Liver (tissue), 9 donors: ENCODE measurements around the gene EDA. TPM values are rescaled to one million over a fixed set of nuclear protein-coding genes. Genes with fewer than 3 reads are reported as not detected.

Experiments used
- DNase-seq: peaks from one replicate; pipeline ENCODE4 v3.0.0-alpha.2; 2017; ENCODE audit warnings: low spot score
- H3K27ac ChIP-seq, 2 donors: one replicate each; pipeline ENCODE4 v1.7.0; 2013; ENCODE audit warnings: inconsistent platforms in 2 of 2, low read length in 2 of 2, control low read depth in 1 of 2, low read depth in 1 of 2, mild to moderate bottlenecking in 1 of 2
- H3K27me3 ChIP-seq, 4 donors: one replicate each; pipeline versions ENCODE4 v1.6.1 to v1.7.0; 2013; ENCODE audit warnings: low read length in 3 of 4, inconsistent platforms in 1 of 4, mild to moderate bottlenecking in 1 of 4, moderate library complexity in 1 of 4; ENCODE audit not compliant: control insufficient read depth in 4 of 4, insufficient read depth in 4 of 4
- H3K36me3 ChIP-seq, 4 donors: one replicate each; pipeline versions ENCODE4 v1.6.1 to v1.7.0; 2013; ENCODE audit warnings: low read length in 3 of 4, mild to moderate bottlenecking in 3 of 4, low read depth in 1 of 4, moderate library complexity in 1 of 4; ENCODE audit not compliant: control insufficient read depth in 4 of 4, insufficient read depth in 3 of 4
- H3K4me1 ChIP-seq, 4 donors: one replicate each; pipeline versions ENCODE4 v1.6.1 to v1.7.0; 2013; ENCODE audit warnings: low read length in 3 of 4, mild to moderate bottlenecking in 3 of 4, moderate library complexity in 1 of 4; ENCODE audit not compliant: control insufficient read depth in 4 of 4, insufficient read depth in 4 of 4
- H3K4me3 ChIP-seq, 3 donors: one replicate each; pipeline versions ENCODE4 v1.6.1 to v1.7.0; 2013; ENCODE audit warnings: low read length in 3 of 3, control low read depth in 1 of 3, low read depth in 1 of 3, mild to moderate bottlenecking in 1 of 3
- H3K9ac ChIP-seq, 2 donors: one replicate each; pipeline ENCODE4 v1.7.0; 2013; ENCODE audit warnings: low read length in 2 of 2, mild to moderate bottlenecking in 2 of 2, moderate library complexity in 2 of 2, control low read depth in 1 of 2, low read depth in 1 of 2
- H3K9me3 ChIP-seq, 4 donors: one replicate each; pipeline versions ENCODE4 v1.6.1 to v1.7.0; 2013; ENCODE audit warnings: low read length in 3 of 4; ENCODE audit not compliant: control insufficient read depth in 4 of 4
- EGR1 ChIP-seq, 2 donors: IDR thresholded peaks; 2 replicates each; pipeline ENCODE4 v1.6.1; 2016 to 2018; ENCODE audit warnings: antibody characterized with exemption in 2 of 2, low read depth in 2 of 2
- FOXA2 ChIP-seq: IDR thresholded peaks from 2 replicates; pipeline ENCODE4 v1.6.1; 2016; ENCODE audit warnings: antibody characterized with exemption
- GABPA ChIP-seq, 2 donors: IDR thresholded peaks in 1 of 2; conservative IDR thresholded peaks in 1 of 2; 2 replicates each; pipeline ENCODE4 v1.6.1; 2016; ENCODE audit warnings: antibody characterized with exemption in 2 of 2, mild to moderate bottlenecking in 1 of 2, moderate library complexity in 1 of 2
- HNF4A ChIP-seq, 2 donors: conservative IDR thresholded peaks; 2 replicates each; pipeline ENCODE4 v1.6.1; 2016; ENCODE audit warnings: antibody characterized with exemption in 2 of 2, mild to moderate bottlenecking in 2 of 2
- HNF4G ChIP-seq: IDR thresholded peaks from 2 replicates; pipeline ENCODE4 v1.6.1; 2016; ENCODE audit warnings: antibody characterized with exemption
- NR2F2 ChIP-seq: IDR thresholded peaks from 2 replicates; pipeline ENCODE4 v1.6.1; 2016; ENCODE audit warnings: antibody characterized with exemption
- RAD21 ChIP-seq, 2 donors: IDR thresholded peaks; 2 replicates each; pipeline ENCODE4 v1.6.1; 2016; ENCODE audit warnings: antibody characterized with exemption in 2 of 2, mild to moderate bottlenecking in 2 of 2
- RXRA ChIP-seq, 2 donors: IDR thresholded peaks; 2 replicates each; pipeline ENCODE4 v1.6.1; 2017 to 2018; ENCODE audit warnings: antibody characterized with exemption in 2 of 2, mild to moderate bottlenecking in 1 of 2
- SP1 ChIP-seq: IDR thresholded peaks from 2 replicates; pipeline ENCODE4 v1.6.1; 2018; ENCODE audit warnings: antibody characterized with exemption, mild to moderate bottlenecking
- TAF1 ChIP-seq: conservative IDR thresholded peaks from 2 replicates; pipeline ENCODE4 v1.6.1; 2016; ENCODE audit warnings: antibody characterized with exemption, mild to moderate bottlenecking
- YY1 ChIP-seq: IDR thresholded peaks from 2 replicates; pipeline ENCODE4 v1.6.1; 2016; ENCODE audit warnings: antibody characterized with exemption, mild to moderate bottlenecking
- WGBS: extraction: QIAGEN DNeasy Blood & Tissue Kit; methylation state at CpG from one replicate; pipeline ENCODE4 v1.1.7; 2013; 5-methylcytosine and 5-hydroxymethylcytosine counted together
- polyA plus RNA-seq, 2 donors: library from polyadenylated mRNA; stranded (reverse) in 1 of 2; unstranded in 1 of 2; fragments of 200-250 nt in 1 of 2; fragments of >200 nt in 1 of 2; fragmentation: Nextera tagmentation in 1 of 2; extraction: Ambion mirVana in 1 of 2; gene quantifications; one replicate each; pipeline versions ENCODE4 v1.2.1 to v1.2.3, GENCODE V29; 2013 to 2015
- total RNA-seq, 2 donors: library from RNA; depleted of rRNA; stranded (reverse); fragments of >200 nt; gene quantifications; one replicate each; pipeline ENCODE4 v1.2.3, GENCODE V29; 2014
- TF ChIP-seq, protein P1 (sequence below): IDR thresholded peaks from 2 replicates; pipeline ENCODE4 v1.6.1; 2016; ENCODE audit warnings: antibody characterized with exemption, mild to moderate bottlenecking
- TF ChIP-seq, protein P2 (sequence below): IDR thresholded peaks from 2 replicates; pipeline ENCODE4 v1.6.1; 2016; ENCODE audit warnings: antibody characterized with exemption
- TF ChIP-seq, protein P3 (sequence below): fragments of 150-350 bp; IDR thresholded peaks from 2 replicates; pipeline ENCODE4 v1.5.1; 2017; ENCODE audit warnings: improper control_type of control experiment, low read depth, low read length; ENCODE audit not compliant: missing input control
- TF ChIP-seq, protein P4 (sequence below): IDR thresholded peaks from 2 replicates; pipeline ENCODE4 v1.6.1; 2016; ENCODE audit warnings: antibody characterized with exemption
- TF ChIP-seq, protein P5 (sequence below): IDR thresholded peaks from 2 replicates; pipeline ENCODE4 v1.6.1; 2016; ENCODE audit warnings: antibody characterized with exemption
- donor health status: healthy.
- donor health status: healthy.
- donor health status: healthy.
- donor health status: healthy.
- donor health status: healthy.

EDA gene
- total and polyA plus RNA-seq, 4 donors = 0.39 to 2.6 (median 1.5) TPM

DNA sequence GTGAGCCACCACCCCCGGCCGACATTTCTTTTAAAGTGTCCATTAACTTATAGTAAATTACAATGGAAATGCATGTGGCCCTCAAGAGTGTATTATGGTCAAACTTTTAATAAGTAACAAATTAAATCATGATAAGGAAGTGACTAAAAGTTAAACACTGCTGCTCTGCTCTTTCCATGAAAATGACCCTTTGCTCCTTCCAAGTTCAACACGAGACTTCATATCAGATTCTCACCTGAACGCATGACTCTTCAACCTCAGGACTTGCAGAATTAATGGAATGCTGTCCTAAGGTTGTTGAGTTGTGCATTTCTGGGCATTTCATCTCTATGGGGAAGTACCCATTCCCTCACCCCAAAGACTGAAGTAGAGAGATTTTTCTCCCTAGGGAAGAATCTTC lies 406.7 kb downstream of the EDA start:
- H3K4me1 ChIP-seq = peaks cover 0 to 4% (median under 1%) of the 10 kb centered on the region in 4 donors
- no peaks in the 10 kb centered on the region for H3K9me3 ChIP-seq
- no peak for DNase-seq

DNA sequence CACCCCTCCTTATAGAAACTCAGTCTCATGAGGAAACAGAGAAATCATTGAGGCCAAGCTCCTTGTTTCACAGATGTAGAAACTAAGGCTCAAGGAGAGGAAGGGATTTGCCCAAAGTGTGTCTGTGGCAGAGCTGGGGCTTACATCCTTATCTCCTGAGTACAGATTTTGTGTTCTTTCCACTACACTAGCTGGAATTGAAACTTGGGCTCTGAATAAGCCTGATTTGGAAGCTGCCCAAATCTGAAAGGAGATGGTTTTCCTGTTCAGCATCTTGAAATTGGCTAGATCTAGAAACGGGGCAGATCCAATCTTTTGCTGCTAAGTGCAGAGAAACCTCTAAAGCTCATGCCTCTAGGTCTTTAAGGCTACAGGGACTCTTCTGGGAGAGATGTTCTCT lies 409.6 kb downstream of the EDA start:
- no peak overlapping the region for H3K9ac ChIP-seq
- H3K4me3 ChIP-seq = no peak overlapping the region
- no peak overlapping the region for H3K27ac ChIP-seq
- no peak for TF ChIP-seq HNF4A (conservative IDR thresholded peaks at IDR 0.05)
- TF ChIP-seq, protein P1, sequence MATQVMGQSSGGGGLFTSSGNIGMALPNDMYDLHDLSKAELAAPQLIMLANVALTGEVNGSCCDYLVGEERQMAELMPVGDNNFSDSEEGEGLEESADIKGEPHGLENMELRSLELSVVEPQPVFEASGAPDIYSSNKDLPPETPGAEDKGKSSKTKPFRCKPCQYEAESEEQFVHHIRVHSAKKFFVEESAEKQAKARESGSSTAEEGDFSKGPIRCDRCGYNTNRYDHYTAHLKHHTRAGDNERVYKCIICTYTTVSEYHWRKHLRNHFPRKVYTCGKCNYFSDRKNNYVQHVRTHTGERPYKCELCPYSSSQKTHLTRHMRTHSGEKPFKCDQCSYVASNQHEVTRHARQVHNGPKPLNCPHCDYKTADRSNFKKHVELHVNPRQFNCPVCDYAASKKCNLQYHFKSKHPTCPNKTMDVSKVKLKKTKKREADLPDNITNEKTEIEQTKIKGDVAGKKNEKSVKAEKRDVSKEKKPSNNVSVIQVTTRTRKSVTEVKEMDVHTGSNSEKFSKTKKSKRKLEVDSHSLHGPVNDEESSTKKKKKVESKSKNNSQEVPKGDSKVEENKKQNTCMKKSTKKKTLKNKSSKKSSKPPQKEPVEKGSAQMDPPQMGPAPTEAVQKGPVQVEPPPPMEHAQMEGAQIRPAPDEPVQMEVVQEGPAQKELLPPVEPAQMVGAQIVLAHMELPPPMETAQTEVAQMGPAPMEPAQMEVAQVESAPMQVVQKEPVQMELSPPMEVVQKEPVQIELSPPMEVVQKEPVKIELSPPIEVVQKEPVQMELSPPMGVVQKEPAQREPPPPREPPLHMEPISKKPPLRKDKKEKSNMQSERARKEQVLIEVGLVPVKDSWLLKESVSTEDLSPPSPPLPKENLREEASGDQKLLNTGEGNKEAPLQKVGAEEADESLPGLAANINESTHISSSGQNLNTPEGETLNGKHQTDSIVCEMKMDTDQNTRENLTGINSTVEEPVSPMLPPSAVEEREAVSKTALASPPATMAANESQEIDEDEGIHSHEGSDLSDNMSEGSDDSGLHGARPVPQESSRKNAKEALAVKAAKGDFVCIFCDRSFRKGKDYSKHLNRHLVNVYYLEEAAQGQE = no peak
- TF ChIP-seq RXRA (IDR thresholded peaks at IDR 0.05) = no peak
- TF ChIP-seq NR2F2 = no peak
- TF ChIP-seq YY1 = no peak
- no peak for TF ChIP-seq RAD21 (IDR thresholded peaks at IDR 0.05)
- TF ChIP-seq, protein P2, sequence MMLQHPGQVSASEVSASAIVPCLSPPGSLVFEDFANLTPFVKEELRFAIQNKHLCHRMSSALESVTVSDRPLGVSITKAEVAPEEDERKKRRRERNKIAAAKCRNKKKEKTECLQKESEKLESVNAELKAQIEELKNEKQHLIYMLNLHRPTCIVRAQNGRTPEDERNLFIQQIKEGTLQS = no peak
- H3K27me3 ChIP-seq = no peaks in the 10 kb centered on the region
- peaks cover 0 to 4% (median under 1%) of the 10 kb centered on the region in 4 donors for H3K4me1 ChIP-seq
- no peaks in the 10 kb centered on the region for H3K9me3 ChIP-seq
- 46% methylated on average over 1 of the region's 1 CpG for WGBS
- DNase-seq = no peak
- no peaks in the 10 kb centered on the region for H3K36me3 ChIP-seq

More for the DNA sequence above, 406.7 kb downstream of the EDA start:
- Histone ChIP-seq H3K9ac (no peak overlapping the region), H3K27ac (no peak overlapping the region), H3K36me3 (no peaks in the 10 kb centered on the region), H3K4me3 (no peak overlapping the region), H3K27me3 (no peaks in the 10 kb centered on the region)
- TF ChIP-seq HNF4A (conservative IDR thresholded peaks at IDR 0.05) (peak; percentile 16 to 52), SP1 (no peak), RXRA (IDR thresholded peaks at IDR 0.05) (peak in 1 of 2 donors; percentile 39)
- WGBS = 63% methylated on average over 4 of the region's 4 CpGs

DNA sequence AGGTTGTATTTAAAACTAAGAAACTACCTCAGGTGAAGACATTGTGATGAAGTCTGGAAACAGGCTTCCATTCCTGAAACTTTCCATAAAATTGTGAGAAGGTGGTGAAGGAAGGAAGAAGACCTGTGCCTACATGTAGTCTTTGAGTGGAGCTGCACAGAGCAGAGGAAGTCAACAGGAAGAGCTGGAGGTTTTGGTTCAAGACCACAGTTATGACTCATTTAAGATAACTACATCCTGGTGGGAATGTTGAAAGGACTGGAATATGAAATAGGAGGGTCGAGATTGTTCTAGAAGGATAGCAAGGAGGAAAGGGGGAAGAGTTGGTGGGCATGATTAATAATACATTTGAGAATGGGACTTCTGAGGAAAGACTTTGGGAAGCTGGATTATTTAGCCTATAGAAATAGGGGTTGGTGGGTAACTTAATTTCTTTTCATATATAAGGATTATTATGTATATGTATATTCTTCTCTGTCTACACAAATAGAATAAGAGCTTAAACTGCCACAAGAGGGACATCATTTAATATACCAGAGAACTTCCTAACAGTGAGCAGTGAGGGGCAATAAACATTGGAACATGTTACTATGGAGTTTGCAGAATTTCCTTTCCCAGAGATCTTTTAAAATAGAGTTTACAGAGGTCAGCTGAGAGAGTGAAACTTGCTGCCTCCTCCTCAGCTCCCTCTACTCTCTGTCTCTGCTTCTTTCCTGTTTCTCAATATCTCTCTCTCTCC lies 410.4 kb downstream of the EDA start:
- no peak overlapping the region for H3K27ac ChIP-seq
- H3K9me3 ChIP-seq = no peaks in the 10 kb centered on the region
- H3K36me3 ChIP-seq = no peaks in the 10 kb centered on the region
- no peaks in the 10 kb centered on the region for H3K27me3 ChIP-seq
- 73% methylated on average over 1 of the region's 1 CpG for WGBS
- no peak for DNase-seq
- no peak overlapping the region for H3K9ac ChIP-seq
- TF ChIP-seq RAD21 (IDR thresholded peaks at IDR 0.05) = no peak
- no peak for TF ChIP-seq NR2F2
- no peak for TF ChIP-seq FOXA2
- no peak for TF ChIP-seq YY1
- no peak for TF ChIP-seq GABPA (IDR thresholded peaks at IDR 0.05 in 1 of 2, conservative IDR thresholded peaks at IDR 0.05 in 1 of 2)
- TF ChIP-seq, protein P3, sequence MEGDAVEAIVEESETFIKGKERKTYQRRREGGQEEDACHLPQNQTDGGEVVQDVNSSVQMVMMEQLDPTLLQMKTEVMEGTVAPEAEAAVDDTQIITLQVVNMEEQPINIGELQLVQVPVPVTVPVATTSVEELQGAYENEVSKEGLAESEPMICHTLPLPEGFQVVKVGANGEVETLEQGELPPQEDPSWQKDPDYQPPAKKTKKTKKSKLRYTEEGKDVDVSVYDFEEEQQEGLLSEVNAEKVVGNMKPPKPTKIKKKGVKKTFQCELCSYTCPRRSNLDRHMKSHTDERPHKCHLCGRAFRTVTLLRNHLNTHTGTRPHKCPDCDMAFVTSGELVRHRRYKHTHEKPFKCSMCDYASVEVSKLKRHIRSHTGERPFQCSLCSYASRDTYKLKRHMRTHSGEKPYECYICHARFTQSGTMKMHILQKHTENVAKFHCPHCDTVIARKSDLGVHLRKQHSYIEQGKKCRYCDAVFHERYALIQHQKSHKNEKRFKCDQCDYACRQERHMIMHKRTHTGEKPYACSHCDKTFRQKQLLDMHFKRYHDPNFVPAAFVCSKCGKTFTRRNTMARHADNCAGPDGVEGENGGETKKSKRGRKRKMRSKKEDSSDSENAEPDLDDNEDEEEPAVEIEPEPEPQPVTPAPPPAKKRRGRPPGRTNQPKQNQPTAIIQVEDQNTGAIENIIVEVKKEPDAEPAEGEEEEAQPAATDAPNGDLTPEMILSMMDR = no peak
- no peak for TF ChIP-seq HNF4A (conservative IDR thresholded peaks at IDR 0.05)
- TF ChIP-seq RXRA (IDR thresholded peaks at IDR 0.05) = no peak
- TF ChIP-seq TAF1 = no peak
- no peak for TF ChIP-seq HNF4G
- TF ChIP-seq, protein P4, sequence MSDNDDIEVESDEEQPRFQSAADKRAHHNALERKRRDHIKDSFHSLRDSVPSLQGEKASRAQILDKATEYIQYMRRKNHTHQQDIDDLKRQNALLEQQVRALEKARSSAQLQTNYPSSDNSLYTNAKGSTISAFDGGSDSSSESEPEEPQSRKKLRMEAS = no peak
- no peak for TF ChIP-seq EGR1 (IDR thresholded peaks at IDR 0.05; ENCODE audit: low read depth in 2 of 2)
- TF ChIP-seq, protein P5, sequence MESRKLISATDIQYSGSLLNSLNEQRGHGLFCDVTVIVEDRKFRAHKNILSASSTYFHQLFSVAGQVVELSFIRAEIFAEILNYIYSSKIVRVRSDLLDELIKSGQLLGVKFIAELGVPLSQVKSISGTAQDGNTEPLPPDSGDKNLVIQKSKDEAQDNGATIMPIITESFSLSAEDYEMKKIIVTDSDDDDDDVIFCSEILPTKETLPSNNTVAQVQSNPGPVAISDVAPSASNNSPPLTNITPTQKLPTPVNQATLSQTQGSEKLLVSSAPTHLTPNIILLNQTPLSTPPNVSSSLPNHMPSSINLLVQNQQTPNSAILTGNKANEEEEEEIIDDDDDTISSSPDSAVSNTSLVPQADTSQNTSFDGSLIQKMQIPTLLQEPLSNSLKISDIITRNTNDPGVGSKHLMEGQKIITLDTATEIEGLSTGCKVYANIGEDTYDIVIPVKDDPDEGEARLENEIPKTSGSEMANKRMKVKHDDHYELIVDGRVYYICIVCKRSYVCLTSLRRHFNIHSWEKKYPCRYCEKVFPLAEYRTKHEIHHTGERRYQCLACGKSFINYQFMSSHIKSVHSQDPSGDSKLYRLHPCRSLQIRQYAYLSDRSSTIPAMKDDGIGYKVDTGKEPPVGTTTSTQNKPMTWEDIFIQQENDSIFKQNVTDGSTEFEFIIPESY = no peak
- TF ChIP-seq SP1 = no peak
- H3K4me1 ChIP-seq = peaks cover 0 to 4% (median under 1%) of the 10 kb centered on the region in 4 donors
- H3K4me3 ChIP-seq = no peak overlapping the region
